HG03103 (cell line): ENCODE measurements around the gene CDIP1.
"Not testable (repeated sequence)": the region's sequence is repeated elsewhere in the genome, so short reads cannot be mapped to it uniquely, and the experiment has no call there.

Source experiments
- ATAC-seq: cut with Tn5 transposase; IDR thresholded peaks from one replicate; pipeline ENCODE4 v1.9.1; 2021; ENCODE audit warnings: low read depth; ENCODE audit not compliant: unreplicated experiment

The CDIP1 gene

GRCh38 chr16:4538350-4539235 lies at the start of gene CDIP1:
Gene CDIP1 (minus strand): TSS chr16:4538773. CDS start chr16:4514130, 24,643 bp downstream.
- ATAC-seq = peak; percentile 63

- no peak for ATAC-seq
Observed at GRCh38 chr16:4586291-4586690, 47.7 kb upstream of the CDIP1 start.

- no peak for ATAC-seq
Observed at GRCh38 chr16:4583906-4584305, 45.3 kb upstream of the CDIP1 start.

- no peak for ATAC-seq
Observed at GRCh38 chr16:4580250-4580649, 41.7 kb upstream of the CDIP1 start.

GRCh38 chr16:4578961-4579530 lies 40.5 kb upstream of the CDIP1 start:
- no peak for ATAC-seq

- no peak for ATAC-seq
Observed at GRCh38 chr16:4576008-4576407, 37.4 kb upstream of the CDIP1 start.

- no peak for ATAC-seq
Observed at GRCh38 chr16:4574919-4575705, 36.5 kb upstream of the CDIP1 start.

GRCh38 chr16:4573926-4574325 lies 35.4 kb upstream of the CDIP1 start:
- not testable (repeated sequence) for ATAC-seq

- no peak for ATAC-seq
Observed at GRCh38 chr16:4572715-4573114, 34.1 kb upstream of the CDIP1 start.

- ATAC-seq = no peak
Observed at GRCh38 chr16:4570688-4571321, 32.2 kb upstream of the CDIP1 start.

GRCh38 chr16:4570086-4570485 lies 31.5 kb upstream of the CDIP1 start:
- no peak for ATAC-seq

- no peak for ATAC-seq
Observed at GRCh38 chr16:4566144-4566543, 27.6 kb upstream of the CDIP1 start.

- ATAC-seq = no peak
Observed at GRCh38 chr16:4564661-4565267, 26.2 kb upstream of the CDIP1 start.

GRCh38 chr16:4561596-4561995 lies 23.0 kb upstream of the CDIP1 start:
- ATAC-seq = no peak

- ATAC-seq = no peak
Observed at GRCh38 chr16:4557973-4558372, 19.4 kb upstream of the CDIP1 start.

- ATAC-seq = no peak
Observed at GRCh38 chr16:4556580-4556979, 18.0 kb upstream of the CDIP1 start.

- no peak for ATAC-seq
Observed at GRCh38 chr16:4556112-4556511, 17.5 kb upstream of the CDIP1 start, which contains the start of gene C16orf96. Gene C16orf96 (plus strand): TSS chr16:4556340. CDS start chr16:4556490, 150 bp downstream.

- ATAC-seq = no peak
Observed at GRCh38 chr16:4552541-4552940, 14.0 kb upstream of the CDIP1 start.

GRCh38 chr16:4550591-4550990 lies 12.0 kb upstream of the CDIP1 start:
- ATAC-seq = no peak

- ATAC-seq = no peak
Observed at GRCh38 chr16:4548124-4548523, 9.6 kb upstream of the CDIP1 start.
